Right lobe of liver (tissue), 6 donors: ENCODE data around the gene C11orf52. TPM values are rescaled to one million over a fixed set of nuclear protein-coding genes. Genes with fewer than 3 reads are reported as not detected.

ENCODE experiments used
- ATAC-seq, 4 donors: fragments of 200-7000 bp; cut with Tn5 transposase; one replicate each; pipeline ENCODE4 v1.9.1; 2020; ENCODE audit warnings: mild to moderate bottlenecking in 4 of 4, moderate library complexity in 4 of 4
- DNase-seq, 3 donors: peaks; one replicate each; pipeline ENCODE4 v3.0.0-alpha.2; 2020
- H3K27ac ChIP-seq, 3 donors: fragments of 200-600 bp; one replicate each; pipeline ENCODE4 v1.8.0; 2022
- H3K27me3 ChIP-seq, 2 donors: fragments of 200-600 bp; one replicate each; pipeline ENCODE4 v1.8.0; 2022
- H3K36me3 ChIP-seq, 4 donors: fragments of 200-600 bp; sonication (generic) in 1 of 4; one replicate each; pipeline versions ENCODE4 v1.5.1 to v1.8.0; 2017 to 2022; ENCODE audit warnings: control low read depth in 1 of 4
- H3K4me1 ChIP-seq, 4 donors: fragments of 200-600 bp; sonication (generic) in 1 of 4; one replicate each; pipeline versions ENCODE4 v1.5.1 to v1.8.0; 2017 to 2022; ENCODE audit warnings: control low read depth in 1 of 4
- H3K4me3 ChIP-seq, 3 donors: fragments of 200-600 bp; one replicate each; pipeline ENCODE4 v1.8.0; 2022
- H3K9me3 ChIP-seq, 4 donors: fragments of 200-600 bp; sonication (generic) in 1 of 4; one replicate each; pipeline versions ENCODE4 v1.5.1 to v1.8.0; 2017 to 2022; ENCODE audit warnings: control low read depth in 1 of 4
- CTCF ChIP-seq, 4 donors: fragments of 200-600 bp in 3 of 4; fragments of 450-650 bp in 1 of 4; IDR thresholded peaks; one replicate each; pipeline versions ENCODE4 v1.5.1 to v1.8.0; 2016 to 2022; ENCODE audit warnings: antibody characterized with exemption in 4 of 4, mild to moderate bottlenecking in 2 of 4
- POLR2A ChIP-seq: fragments of 450-650 bp; IDR thresholded peaks from one replicate; pipeline ENCODE4 v1.6.1; 2017; ENCODE audit warnings: antibody characterized with exemption, mild to moderate bottlenecking
- WGBS: methylation state at CpG from one replicate; pipeline ENCODE4 v1.1.6; 2018; ENCODE audit warnings: low coverage, low lambda C conversion rate; ENCODE audit not compliant: insufficient coverage; ENCODE audit errors: missing lambda C conversion rate; 5-methylcytosine and 5-hydroxymethylcytosine counted together
- intact Hi-C, 2 donors: fragments of 100-400 bp; cut with DNase I; formaldehyde crosslinking; loops; one replicate each; pipeline versions ENCODE4 v1.11.2 to v1.14.1; 2022
- total RNA-seq, 6 experiments: library from RNA; depleted of rRNA in 2 of 6; stranded (reverse); fragments of >200 nt in 2 of 6; fragmentation: NEBNext Ultra II Directional in 3 of 6; extraction: Animal tissue kit (Norgen Biotek cat#: 25700) in 3 of 6; gene quantifications; one replicate each; pipeline versions ENCODE4 v1.1.0 to v1.2.4, GENCODE V29; 2016 to 2023
- donor health status: DM: no; HTN: yes; CAD: no.
- donor health status: DM: no; HTN: no; CAD: no.
- donor health status: DM: no; HTN: no; CAD: no.
- donor health status: DM: no; HTN: yes; CAD: no.
- donor health status: DM: no; HTN: yes; CAD: no.

The C11orf52 gene
- total RNA-seq, 6 experiments from 2014 or later, result 6.4 to 12.6 (median 10.3) TPM

- peak within 1 kb of the TSS; percentile 7 to 18 (median 7) for H3K4me3 ChIP-seq
- H3K27ac ChIP-seq, result peak within 1 kb of the TSS; percentile 24 to 60 (median 51)
- WGBS, result 70% methylated on average over 8 of the region's 17 CpGs
- DNase-seq, result peak in 1 of 3 donors; percentile 52
- no peaks in the 10 kb centered on the region for H3K36me3 ChIP-seq
- H3K4me1 ChIP-seq, result no peaks in the 10 kb centered on the region
- H3K9me3 ChIP-seq, result no peaks in the 10 kb centered on the region
- ATAC-seq, result peak; percentile 54 to 69 (median 56)
- intact Hi-C loops, result no loop called here
- H3K27me3 ChIP-seq, result no peaks in the 10 kb centered on the region
- no peak for TF ChIP-seq CTCF (IDR thresholded peaks at IDR 0.05)
- TF ChIP-seq POLR2A, result no peak
These were observed 6.9 kb upstream of the C11orf52 start, which contains the start of gene CRYAB for GRCh38 chr11:111911563-111912401. Gene CRYAB (minus strand): TSS chr11:111911770. CDS start chr11:111911724, 46 bp downstream.

- peak within 1 kb of the TSS; percentile 38 to 60 (median 51) for H3K27ac ChIP-seq
- no peaks in the 10 kb centered on the region for H3K36me3 ChIP-seq
- TF ChIP-seq POLR2A (no peak), CTCF (IDR thresholded peaks at IDR 0.05) (no peak)
- intact Hi-C loops, result no loop called here
- ATAC-seq (no peak), DNase-seq (no peak)
- H3K9me3 ChIP-seq, result no peaks in the 10 kb centered on the region
- 13% methylated on average over 3 of the region's 26 CpGs for WGBS
- H3K27me3 ChIP-seq, result no peaks in the 10 kb centered on the region
- peak within 1 kb of the TSS in 2 of 3 donors; percentile 7 to 18 for H3K4me3 ChIP-seq
- peaks cover 0 to under 1% (median under 1%) of the 10 kb centered on the region in 4 donors for H3K4me1 ChIP-seq
These were observed 6.2 kb upstream of the C11orf52 start, which contains the start of gene HSPB2 for GRCh38 chr11:111912535-111912934. Gene HSPB2 (plus strand): TSS chr11:111912734. CDS start chr11:111912830, 96 bp downstream.

GRCh38 chr11:111913031-111913861 lies 5.5 kb upstream of the C11orf52 start:
- intact Hi-C loops, result no loop called here
- DNase-seq (no peak), ATAC-seq (peak in 1 of 4 donors; percentile 7)
- H3K27me3 ChIP-seq, result no peaks in the 10 kb centered on the region
- TF ChIP-seq CTCF (IDR thresholded peaks at IDR 0.05) (no peak), POLR2A (no peak)
- H3K4me3 ChIP-seq, result peak overlapping the region in 1 of 3 donors; percentile 6
- H3K4me1 ChIP-seq, result peaks cover 0 to 8% (median 2%) of the 10 kb centered on the region in 4 donors
- 53% methylated on average over 9 of the region's 24 CpGs for WGBS
- peak overlapping the region; percentile 38 to 60 (median 51) for H3K27ac ChIP-seq
- no peaks in the 10 kb centered on the region for H3K9me3 ChIP-seq
- H3K36me3 ChIP-seq, result no peaks in the 10 kb centered on the region

- H3K4me1 ChIP-seq, result peaks cover 0 to 10% (median 2%) of the 10 kb centered on the region in 4 donors
- ATAC-seq, result no peak
- H3K27me3 ChIP-seq, result no peaks in the 10 kb centered on the region
- WGBS, result 32% methylated on average over 3 of the region's 4 CpGs
- intact Hi-C loops, result no loop called here
- peak overlapping the region in 2 of 3 donors; percentile 49 to 60 for H3K27ac ChIP-seq
- no peaks in the 10 kb centered on the region for H3K36me3 ChIP-seq
- H3K9me3 ChIP-seq, result no peaks in the 10 kb centered on the region
- TF ChIP-seq POLR2A (no peak), CTCF (IDR thresholded peaks at IDR 0.05) (no peak)
- no peak overlapping the region for H3K4me3 ChIP-seq
- DNase-seq, result no peak
These were observed 4.7 kb upstream of the C11orf52 start for GRCh38 chr11:111913997-111914396.
